Thymus (tissue), 11 donors: ENCODE results near the gene LRP1. TPM values are rescaled to one million over a fixed set of nuclear protein-coding genes. Genes with fewer than 3 reads are reported as not detected.

Experiments
- DNase-seq, 9 donors: peaks; one replicate each; pipeline ENCODE4 v3.0.0-alpha.2; 2013; ENCODE audit warnings: low spot score in 9 of 9, low read depth in 6 of 9, missing footprints in 1 of 9
- H3K27ac ChIP-seq, 2 donors: one replicate each; pipeline ENCODE4 v1.5.1; 2013; ENCODE audit warnings: control low read depth in 1 of 2, low read depth in 1 of 2, low read length in 1 of 2, mild to moderate bottlenecking in 1 of 2, moderate library complexity in 1 of 2
- H3K27me3 ChIP-seq, 2 donors: one replicate each; pipeline ENCODE4 v1.5.1; 2013; ENCODE audit warnings: low read length in 1 of 2; ENCODE audit not compliant: control insufficient read depth in 2 of 2, insufficient read depth in 1 of 2
- H3K36me3 ChIP-seq, 2 donors: one replicate each; pipeline ENCODE4 v1.5.1; 2013; ENCODE audit warnings: low read length in 1 of 2, mild to moderate bottlenecking in 1 of 2, moderate library complexity in 1 of 2; ENCODE audit not compliant: control insufficient read depth in 2 of 2, insufficient read depth in 2 of 2
- H3K4me1 ChIP-seq, 2 donors: one replicate each; pipeline ENCODE4 v1.5.1; 2013; ENCODE audit warnings: low read length in 2 of 2; ENCODE audit not compliant: control insufficient read depth in 2 of 2, insufficient read depth in 2 of 2
- H3K4me3 ChIP-seq, 2 donors: one replicate each; pipeline ENCODE4 v1.5.1; 2013; ENCODE audit warnings: low read length in 2 of 2, control low read depth in 1 of 2, mild to moderate bottlenecking in 1 of 2
- H3K9me3 ChIP-seq, 2 donors: one replicate each; pipeline ENCODE4 v1.5.1; 2013; ENCODE audit warnings: low read length in 1 of 2, mild to moderate bottlenecking in 1 of 2; ENCODE audit not compliant: control insufficient read depth in 2 of 2, insufficient read depth in 1 of 2
- WGBS: extraction: QIAGEN DNeasy Blood & Tissue Kit; methylation state at CpG from one replicate; pipeline ENCODE4 v1.1.7; 2013; 5-methylcytosine and 5-hydroxymethylcytosine counted together
- polyA plus RNA-seq: library from polyadenylated mRNA; stranded (reverse); fragments of 200-250 nt; gene quantifications from one replicate; pipeline ENCODE4 v1.2.3, GENCODE V29; 2013
- total RNA-seq: library from RNA; stranded (reverse); fragments of 120-200 nt; gene quantifications from one replicate; pipeline ENCODE4 v1.2.4, GENCODE V29; 2013
- donor health status: healthy.

LRP1 gene
- total and polyA plus RNA-seq, 2 donors = 4.5 to 22.6 TPM

GRCh38 chr12:57250541-57250940 is 122.3 kb downstream of the LRP1 start:
- Histone ChIP-seq H3K27me3 (no peaks in the 10 kb centered on the region), H3K4me3 (no peak overlapping the region), H3K9me3 (peaks cover 0 to 5% of the 10 kb centered on the region in 2 donors), H3K36me3 (peaks cover 9 to 12% of the 10 kb centered on the region in 2 donors), H3K4me1 (peaks cover 2 to 10% of the 10 kb centered on the region in 2 donors), H3K27ac (no peak overlapping the region)
- 95% methylated on average over 3 of the region's 3 CpGs for WGBS
- DNase-seq = no peak

DNA sequence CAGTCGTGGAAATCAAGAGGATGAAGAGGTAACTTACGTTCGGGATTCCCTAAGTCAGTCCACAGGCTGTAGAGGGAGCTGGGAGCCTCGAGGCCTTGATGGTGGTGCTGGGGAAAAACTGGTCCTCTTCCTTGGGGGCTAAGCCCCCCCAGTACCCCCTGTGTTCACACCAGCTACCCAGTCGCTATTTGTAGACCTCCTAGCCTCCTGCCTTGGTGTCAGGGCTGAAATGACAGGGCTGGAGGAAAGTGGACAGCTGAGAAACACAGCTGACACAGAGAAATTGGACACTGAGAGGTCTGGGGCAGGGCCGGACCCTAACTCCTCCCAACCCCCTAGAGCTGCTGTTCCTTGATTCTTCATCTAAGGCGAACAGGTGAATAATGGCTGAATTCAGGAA is 122.7 kb downstream of the LRP1 start, which contains the start of gene STAC3:
TSS of gene STAC3 (minus strand) at position 232 of the 400 bp plus-strand sequence. CDS start 1,551 bp downstream, outside the sequence.
- peaks cover 0 to 5% of the 10 kb centered on the region in 2 donors for H3K9me3 ChIP-seq
- no peaks in the 10 kb centered on the region for H3K27me3 ChIP-seq
- peaks cover 13 to 16% of the 10 kb centered on the region in 2 donors for H3K36me3 ChIP-seq
- 93% methylated on average over 7 of the region's 7 CpGs for WGBS
- DNase-seq = no peak
- H3K4me1 ChIP-seq = peaks cover 2 to 10% of the 10 kb centered on the region in 2 donors
- no peak within 1 kb of the TSS for H3K4me3 ChIP-seq
- H3K27ac ChIP-seq = no peak within 1 kb of the TSS

DNA sequence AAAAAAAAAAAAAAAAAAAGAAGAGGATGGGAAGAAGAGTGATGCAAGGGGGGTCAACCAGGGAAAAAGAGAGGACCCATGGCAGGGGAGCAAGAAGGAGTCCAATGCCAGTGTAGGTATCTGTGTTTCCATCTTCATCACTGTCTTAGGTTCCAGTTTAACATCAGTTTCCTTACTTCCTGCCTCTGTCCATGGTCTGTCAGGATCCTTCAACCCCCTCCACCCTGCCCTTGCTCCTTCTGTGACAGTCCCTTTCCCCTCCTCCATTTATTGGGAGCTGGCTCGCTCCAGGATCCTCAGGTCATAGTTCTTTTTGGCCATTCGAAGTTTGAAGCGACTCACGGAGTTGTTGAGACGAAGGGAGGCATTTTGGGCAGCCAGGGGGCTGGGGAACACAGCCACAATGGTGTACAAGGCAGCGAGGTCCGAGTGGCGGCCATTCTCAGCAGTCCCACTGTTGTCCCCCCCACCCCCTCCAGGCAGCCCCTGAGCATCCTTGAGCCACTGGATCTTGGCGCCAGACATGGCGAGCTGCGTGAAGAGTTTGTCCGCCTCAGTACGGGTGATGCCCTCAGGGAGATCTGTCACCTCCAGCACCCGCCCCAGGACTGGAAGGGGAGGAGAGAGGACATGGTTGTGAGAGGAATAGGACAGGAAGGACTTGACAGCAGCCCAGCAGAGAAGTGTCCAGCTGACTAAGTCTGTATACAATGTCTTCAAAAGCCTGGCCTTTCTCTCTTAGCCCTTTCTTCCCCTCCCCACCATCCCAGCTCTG is 126.4 kb downstream of the LRP1 start:
- Histone ChIP-seq H3K9me3 (no peaks in the 10 kb centered on the region), H3K4me1 (no peaks in the 10 kb centered on the region), H3K36me3 (peaks cover 39 to 43% of the 10 kb centered on the region in 2 donors), H3K27ac (no peak overlapping the region), H3K27me3 (no peaks in the 10 kb centered on the region), H3K4me3 (no peak overlapping the region)
- no peak for DNase-seq
- WGBS = 98% methylated on average over 14 of the region's 14 CpGs

GRCh38 chr12:57255916-57256315 is 127.6 kb downstream of the LRP1 start:
- Histone ChIP-seq H3K27me3 (no peaks in the 10 kb centered on the region), H3K4me3 (no peak overlapping the region), H3K36me3 (peaks cover 50 to 54% of the 10 kb centered on the region in 2 donors), H3K27ac (no peak overlapping the region), H3K9me3 (no peaks in the 10 kb centered on the region), H3K4me1 (no peaks in the 10 kb centered on the region)
- no peak for DNase-seq
- 90% methylated on average over 6 of the region's 6 CpGs for WGBS

DNA sequence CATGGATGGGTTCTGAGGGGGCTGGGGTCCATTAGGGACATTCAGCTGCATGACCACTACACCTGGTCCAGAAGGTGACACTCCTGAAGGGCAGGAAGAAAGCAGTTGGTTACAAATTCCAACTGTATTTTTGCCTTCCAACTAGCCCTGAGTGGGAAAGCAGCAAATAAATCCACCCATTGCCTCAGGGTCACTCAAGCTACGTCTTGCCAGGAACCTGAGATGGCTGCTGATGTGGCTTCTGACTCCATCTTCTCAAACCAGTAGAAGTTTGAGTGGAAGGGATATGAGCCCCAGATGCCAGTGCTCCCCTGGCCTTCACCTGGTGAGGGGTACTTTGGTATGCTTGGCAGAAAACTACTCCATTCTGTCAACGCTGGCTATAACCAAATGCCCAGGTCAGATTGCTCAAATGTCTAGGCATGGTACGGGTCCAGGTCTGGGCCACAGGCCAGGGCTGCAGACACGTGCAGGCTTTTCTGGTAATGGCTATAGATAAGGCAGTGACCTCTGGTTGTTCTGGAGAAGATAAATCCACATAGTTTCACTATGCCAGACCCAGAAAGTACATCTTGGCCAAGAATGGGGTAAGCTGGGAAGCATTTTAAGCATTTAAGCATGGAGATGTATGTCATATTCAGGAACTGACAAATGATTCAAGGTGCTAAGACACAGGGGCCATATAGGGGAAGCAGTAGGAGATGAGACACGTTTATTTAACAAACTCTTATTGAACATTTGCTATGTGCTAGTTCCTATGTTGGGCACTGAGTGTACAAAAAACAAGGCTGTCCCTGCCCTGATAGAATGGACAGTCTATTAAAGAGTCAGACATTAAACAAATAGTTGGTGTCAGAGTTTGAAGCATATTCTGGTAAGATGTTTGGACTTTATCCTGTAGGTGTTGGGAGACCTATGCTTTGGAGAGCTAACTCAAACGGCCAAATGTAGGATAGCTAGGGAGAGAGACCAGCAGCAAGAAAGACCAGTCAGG is 131.0 kb downstream of the LRP1 start:
- Histone ChIP-seq H3K27me3 (no peaks in the 10 kb centered on the region), H3K4me3 (no peak overlapping the region), H3K4me1 (peaks cover 0 to 2% of the 10 kb centered on the region in 2 donors), H3K27ac (no peak overlapping the region), H3K36me3 (peaks cover 50 to 79% of the 10 kb centered on the region in 2 donors), H3K9me3 (no peaks in the 10 kb centered on the region)
- no peak for DNase-seq
- 98% methylated on average over 6 of the region's 6 CpGs for WGBS

DNA sequence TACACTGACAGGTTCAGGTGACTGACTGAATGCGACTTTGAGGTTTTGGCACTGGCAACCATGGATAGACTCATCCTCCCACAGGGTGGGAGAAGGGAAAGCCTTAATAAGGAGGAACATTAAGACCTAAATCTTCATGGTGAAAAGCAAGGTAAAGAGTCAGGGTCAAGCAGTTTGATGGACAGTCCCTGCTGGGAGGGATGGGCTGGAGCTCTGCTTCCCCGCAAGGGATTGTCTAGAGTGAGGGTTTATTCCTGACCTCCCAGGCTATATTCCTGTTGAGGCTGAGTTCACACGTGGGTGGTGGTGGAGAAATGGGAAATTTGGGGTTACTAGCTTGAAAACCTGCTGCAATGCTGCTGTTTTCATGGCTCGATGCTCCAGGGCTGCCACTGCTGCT is 132.1 kb downstream of the LRP1 start:
- Histone ChIP-seq H3K4me3 (no peak overlapping the region), H3K9me3 (no peaks in the 10 kb centered on the region), H3K4me1 (peaks cover 0 to 2% of the 10 kb centered on the region in 2 donors), H3K27me3 (no peaks in the 10 kb centered on the region), H3K36me3 (peaks cover 49 to 80% of the 10 kb centered on the region in 2 donors), H3K27ac (no peak overlapping the region)
- no peak for DNase-seq
- 97% methylated on average over 4 of the region's 4 CpGs for WGBS

DNA sequence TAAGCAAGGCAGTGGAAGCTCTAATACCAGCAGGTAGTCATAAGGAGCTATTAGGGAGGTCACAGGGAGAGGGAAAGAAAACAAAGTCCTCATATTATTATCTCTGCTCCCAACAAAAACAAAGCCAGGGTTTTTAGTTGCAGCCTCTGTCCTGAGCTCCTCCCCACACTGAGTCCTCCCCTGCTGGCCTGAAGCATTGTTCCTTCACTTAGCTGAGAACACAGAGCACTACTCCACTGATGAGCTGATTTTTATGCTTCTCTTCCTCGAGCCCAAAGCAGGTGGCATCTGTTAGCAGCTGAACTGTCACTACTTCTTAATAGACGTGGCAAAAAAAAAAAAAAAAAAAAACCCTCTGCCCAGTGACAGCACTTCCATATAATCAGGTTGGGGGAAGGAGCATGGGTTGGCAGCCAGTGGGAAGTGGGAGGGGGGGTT is 133.2 kb downstream of the LRP1 start:
- Histone ChIP-seq H3K36me3 (peaks cover 42 to 72% of the 10 kb centered on the region in 2 donors), H3K4me1 (peaks cover 0 to 2% of the 10 kb centered on the region in 2 donors), H3K9me3 (no peaks in the 10 kb centered on the region), H3K27me3 (no peaks in the 10 kb centered on the region), H3K4me3 (no peak overlapping the region), H3K27ac (no peak overlapping the region)
- 96% methylated on average over 2 of the region's 2 CpGs for WGBS
- no peak for DNase-seq

GRCh38 chr12:57262126-57262822 is 134.0 kb downstream of the LRP1 start:
- WGBS = 97% methylated on average over 3 of the region's 3 CpGs
- Histone ChIP-seq H3K9me3 (no peaks in the 10 kb centered on the region), H3K27me3 (no peaks in the 10 kb centered on the region), H3K36me3 (peaks cover 49 to 77% of the 10 kb centered on the region in 2 donors), H3K4me3 (no peak overlapping the region), H3K27ac (no peak overlapping the region), H3K4me1 (peaks cover 0 to 2% of the 10 kb centered on the region in 2 donors)
- DNase-seq = no peak
